A549 (cell line): Measurements from ENCODE around the gene TMEM120B. TPM values are rescaled to one million over a fixed set of nuclear protein-coding genes. Genes with fewer than 3 reads are reported as not detected.
"Not testable (repeated sequence)": the region's sequence is repeated elsewhere in the genome, so short reads cannot be mapped to it uniquely, and the experiment has no call there.

Source experiments
- ATAC-seq, 2 experiments: fragments of 200-7000 bp in 1 of 2; fragments of >200 bp in 1 of 2; cut with Nextera tagmentation in 1 of 2; cut with Tn5 transposase in 1 of 2; 3 replicates each; pipeline versions ENCODE4 v1.8.0 to v1.9.1; 2018 to 2020; ENCODE audit warnings: mild to moderate bottlenecking in 1 of 2, moderate library complexity in 1 of 2
- CTCF ChIA-PET: fragments of 300-600 bp; sonication (Branson Sonifier 250); formaldehyde crosslinking; extraction: SDS; loops from one replicate; lab custom pipeline; 2021; ENCODE audit warnings: antibody characterized with exemption, inconsistent platforms; lab: Yijun Ruan, JAX
- POLR2A ChIA-PET: fragments of 350-600 bp; formaldehyde crosslinking; extraction: SDS; loops from one replicate; lab custom pipeline; 2021; ENCODE audit warnings: antibody characterized with exemption, inconsistent platforms; lab: Yijun Ruan, JAX
- DNase-seq, 2 experiments: peaks; one replicate each; pipeline versions ENCODE4 v3.0.0 to v3.0.0-alpha.2; 2011 to 2016; ENCODE audit warnings: low read depth in 1 of 2, low spot score in 1 of 2
- FAIRE-seq: peaks from 2 replicates; lab custom pipeline; 2011; peaks lifted over from hg19 to GRCh38; lab: Jason Lieb, UNC
- H3K27ac ChIP-seq, 2 experiments: fragments of >200 bp; sonication (Bioruptor Twin); formaldehyde crosslinking; 3 replicates each; pipeline ENCODE4 v1.5.1; 2016 to 2017
- H3K4me1 ChIP-seq: fragments of >200 bp; sonication (Bioruptor Twin); formaldehyde crosslinking; 3 replicates; pipeline ENCODE4 v1.6.1; 2016
- H3K4me2 ChIP-seq: fragments of >200 bp; sonication (Bioruptor Twin); formaldehyde crosslinking; 3 replicates; pipeline ENCODE4 v1.6.1; 2016
- H3K4me3 ChIP-seq: fragments of >200 bp; sonication (Bioruptor Twin); formaldehyde crosslinking; 3 replicates; pipeline ENCODE4 v1.5.1; 2016
- H3K9me3 ChIP-seq: fragments of >200 bp; sonication (Bioruptor Twin); formaldehyde crosslinking; 3 replicates; pipeline ENCODE4 v1.6.1; 2016
- CBX2 ChIP-seq: fragments of 200-600 bp; sonication (generic); IDR thresholded peaks from 2 replicates; pipeline ENCODE4 v1.6.1; 2016; ENCODE audit warnings: low read depth, mild to moderate bottlenecking, borderline replicate concordance
- CBX8 ChIP-seq: fragments of 200-600 bp; sonication (generic); IDR thresholded peaks from 2 replicates; pipeline ENCODE4 v1.6.1; 2016
- EHMT2 ChIP-seq: fragments of 200-600 bp; sonication (generic); IDR thresholded peaks from 2 replicates; pipeline ENCODE4 v1.6.1; 2016; ENCODE audit warnings: antibody characterized with exemption, low read depth, mild to moderate bottlenecking, moderate library complexity
- HOXA7 ChIP-seq: fragments of 250-450 bp; sonication (Bioruptor Pico); IDR thresholded peaks from 2 replicates; pipeline ENCODE4 v1.5.0; 2020; ENCODE audit warnings: mild to moderate bottlenecking, moderate library complexity
- JUN ChIP-seq, 2 experiments: fragments of >200 bp; sonication (Bioruptor Twin); formaldehyde crosslinking; IDR thresholded peaks; 2 replicates in 1 of 2; 3 replicates in 1 of 2; pipeline ENCODE4 v1.6.1; 2016 to 2017
- JUNB ChIP-seq: fragments of >200 bp; sonication (Bioruptor Twin); formaldehyde crosslinking; IDR thresholded peaks from 2 replicates; pipeline ENCODE4 v1.6.1; 2016
- MYC ChIP-seq: IDR thresholded peaks from 2 replicates; pipeline ENCODE4 v1.6.1; 2012; ENCODE audit warnings: mild to moderate bottlenecking, inconsistent platforms, low read length, improper control_type of control experiment, borderline replicate concordance
- PHF8 ChIP-seq: fragments of 200-600 bp; sonication (generic); IDR thresholded peaks from 2 replicates; pipeline ENCODE4 v1.6.1; 2016; ENCODE audit warnings: low read depth, mild to moderate bottlenecking, antibody characterized with exemption, moderate library complexity, borderline replicate concordance
- POLR2A ChIP-seq: IDR thresholded peaks from 2 replicates; pipeline ENCODE4 v1.6.1; 2012; ENCODE audit warnings: mild to moderate bottlenecking, low read length
- RNF2 ChIP-seq: fragments of 200-600 bp; sonication (generic); IDR thresholded peaks from 2 replicates; pipeline ENCODE4 v1.6.1; 2016; ENCODE audit warnings: low read depth, mild to moderate bottlenecking, antibody characterized with exemption, moderate library complexity, borderline replicate concordance
- SMC3 ChIP-seq: fragments of >200 bp; sonication (Bioruptor Twin); formaldehyde crosslinking; IDR thresholded peaks from 3 replicates; pipeline ENCODE4 v1.6.1; 2018; ENCODE audit warnings: inconsistent platforms
- WGBS: methylation state at CpG from one replicate; pipeline ENCODE4 v1.1.6; 2017; ENCODE audit errors: missing lambda C conversion rate; 5-methylcytosine and 5-hydroxymethylcytosine counted together
- polyA minus RNA-seq: library from RNA; depleted of rRNA, polyadenylated mRNA; stranded (reverse); fragments of >200 nt; gene quantifications from 2 replicates; pipeline ENCODE4 v1.2.3, GENCODE V29; 2011; rRNA and poly(A)+ RNA removed
- polyA plus RNA-seq, 4 experiments: library from polyadenylated mRNA; depleted of rRNA in 3 of 4; stranded (reverse); fragments of >200 nt; fragmentation: RNase III in 1 of 4; extraction: RNeasy Plus Mini Kit Qiagen cat#74134 plus additional on column Dnase treatment in 1 of 4; gene quantifications; 2 replicates in 3 of 4; 3 replicates in 1 of 4; pipeline ENCODE4 v1.2.3, GENCODE V29; 2011 to 2017
- TF ChIP-seq, protein P1 (sequence below): fragments of >200 bp; sonication (Bioruptor Twin); formaldehyde crosslinking; IDR thresholded peaks from 3 replicates; pipeline ENCODE4 v1.5.1; 2016
- TF ChIP-seq, protein P2 (sequence below): fragments of >200 bp; sonication (Bioruptor Twin); formaldehyde crosslinking; IDR thresholded peaks from 3 replicates; pipeline ENCODE4 v1.6.1; 2016
- TF ChIP-seq, protein P3 (sequence below): IDR thresholded peaks from 2 replicates; pipeline ENCODE4 v1.6.1; 2012
- TF ChIP-seq, protein P4 (sequence below): IDR thresholded peaks from 2 replicates; pipeline ENCODE4 v1.6.1; 2012; ENCODE audit warnings: low read depth, borderline replicate concordance
- TF ChIP-seq, protein P5 (sequence below): IDR thresholded peaks from 2 replicates; pipeline ENCODE4 v1.6.1; 2012
- TF ChIP-seq, protein P6 (sequence below): fragments of >200 bp; sonication (Bioruptor Twin); formaldehyde crosslinking; IDR thresholded peaks from 2 replicates; pipeline ENCODE4 v1.6.1; 2016
- TF ChIP-seq, protein P7 (sequence below): fragments of 250-450 bp; sonication (Bioruptor Pico); IDR thresholded peaks from 2 replicates; pipeline ENCODE4 v1.5.0; 2020; ENCODE audit warnings: low read depth, mild to moderate bottlenecking, moderate library complexity

TMEM120B gene
- 13.2 and 18.2 TPM in 2 replicates for polyA plus RNA-seq (2011; rRNA removed)
- 19.7 and 26.1 TPM in 2 replicates for polyA plus RNA-seq (2012; cell fraction: cytosol; rRNA removed)
- 96.3 and 97.9 TPM in 2 replicates for polyA plus RNA-seq (2012; cell fraction: nucleus; rRNA removed)
- polyA plus RNA-seq (2017; fragmentation: RNase III; extraction: RNeasy Plus Mini Kit Qiagen cat#74134 plus additional on column Dnase treatment), result 10.2 to 10.6 TPM (median 10.2 TPM) in 3 replicates
- 30.9 and 31.1 TPM in 2 replicates for polyA minus RNA-seq

DNA sequence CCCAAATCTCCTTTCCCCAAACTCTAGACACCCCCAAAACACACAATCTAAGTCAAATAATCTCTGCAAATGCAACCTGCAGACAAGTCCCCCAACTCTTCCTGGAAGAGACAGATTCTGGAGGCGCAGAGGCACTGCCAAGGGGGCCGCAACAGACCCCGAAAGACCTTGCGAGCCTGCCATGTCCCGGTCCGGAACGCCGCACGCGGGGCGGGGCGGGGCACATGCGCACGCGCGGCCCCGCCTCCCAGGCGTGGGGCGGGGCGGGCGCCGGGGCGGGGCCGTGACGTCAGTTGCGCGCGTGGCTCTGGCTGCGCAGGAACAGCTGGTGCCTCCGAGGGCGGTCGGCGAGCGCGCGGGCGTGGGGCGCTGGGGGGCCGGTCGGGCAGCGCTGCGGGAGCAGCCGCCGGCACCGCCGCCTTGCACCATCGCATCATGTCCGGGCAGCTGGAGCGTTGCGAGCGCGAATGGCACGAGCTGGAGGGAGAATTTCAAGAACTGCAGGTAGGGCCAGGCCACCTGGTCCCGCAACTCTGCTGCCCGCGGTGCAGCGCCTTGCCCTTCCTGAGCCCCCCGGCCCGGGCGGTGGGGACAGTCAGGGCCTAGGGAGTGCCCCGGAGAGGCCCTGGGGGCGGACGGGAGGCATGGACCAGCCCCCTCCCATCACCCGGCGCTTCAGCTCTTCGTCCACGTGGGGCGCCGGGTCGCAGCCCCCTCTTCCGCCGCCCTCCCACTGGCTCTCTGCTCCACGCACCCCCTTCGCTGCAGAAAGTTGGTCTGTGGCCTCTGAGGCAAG, at the start of gene TMEM120B:
Gene TMEM120B (plus strand): TSS at position 292 of the 796 bp plus-strand sequence. CDS start 144 bp downstream, at position 436.
- ChIA-PET CTCF (interaction anchor here (0.6 to 5.0 kb wide), 19 partner anchors 8 to 240 kb away, joined by 3 to 50 read pairs (median 4); partner anchors contain the start of gene RHOF), POLR2A (interaction anchor here (0.7 to 1.5 kb wide), 4 partner anchors 36 to 90 kb away, joined by 3 to 4 read pairs (median 3); partner anchors contain the start of gene RHOF)
- 2% methylated on average over 29 of the region's 74 CpGs for WGBS
- DNase-seq, result peak; percentile 70 to 75
- Histone ChIP-seq H3K27ac (peak within 1 kb of the TSS; percentile 73 to 86), H3K4me2 (peak within 1 kb of the TSS; percentile 92), H3K4me1 (peaks cover 32% of the 10 kb centered on the region), H3K9me3 (no peaks in the 10 kb centered on the region), H3K4me3 (peak within 1 kb of the TSS; percentile 69)
- ATAC-seq, result peak; percentile 78 to 81
- FAIRE-seq, result no peak
- TF ChIP-seq, protein P1, sequence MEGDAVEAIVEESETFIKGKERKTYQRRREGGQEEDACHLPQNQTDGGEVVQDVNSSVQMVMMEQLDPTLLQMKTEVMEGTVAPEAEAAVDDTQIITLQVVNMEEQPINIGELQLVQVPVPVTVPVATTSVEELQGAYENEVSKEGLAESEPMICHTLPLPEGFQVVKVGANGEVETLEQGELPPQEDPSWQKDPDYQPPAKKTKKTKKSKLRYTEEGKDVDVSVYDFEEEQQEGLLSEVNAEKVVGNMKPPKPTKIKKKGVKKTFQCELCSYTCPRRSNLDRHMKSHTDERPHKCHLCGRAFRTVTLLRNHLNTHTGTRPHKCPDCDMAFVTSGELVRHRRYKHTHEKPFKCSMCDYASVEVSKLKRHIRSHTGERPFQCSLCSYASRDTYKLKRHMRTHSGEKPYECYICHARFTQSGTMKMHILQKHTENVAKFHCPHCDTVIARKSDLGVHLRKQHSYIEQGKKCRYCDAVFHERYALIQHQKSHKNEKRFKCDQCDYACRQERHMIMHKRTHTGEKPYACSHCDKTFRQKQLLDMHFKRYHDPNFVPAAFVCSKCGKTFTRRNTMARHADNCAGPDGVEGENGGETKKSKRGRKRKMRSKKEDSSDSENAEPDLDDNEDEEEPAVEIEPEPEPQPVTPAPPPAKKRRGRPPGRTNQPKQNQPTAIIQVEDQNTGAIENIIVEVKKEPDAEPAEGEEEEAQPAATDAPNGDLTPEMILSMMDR, result peak; percentile 11; the same call in 1 of the 3 replicates
- TF ChIP-seq RNF2 (no peak), PHF8 (peak; percentile 82; the same call in 1 of the 2 replicates), CBX2 (no peak), CBX8 (no peak), SMC3 (no peak), HOXA7 (no peak), JUNB (no peak), POLR2A (peak; percentile 97), JUN (IDR thresholded peaks at IDR 0.05) (peak; percentile 59 to 80; a peak in 3 of 5 replicates), MYC (peak; percentile 65)
- TF ChIP-seq, protein P2, sequence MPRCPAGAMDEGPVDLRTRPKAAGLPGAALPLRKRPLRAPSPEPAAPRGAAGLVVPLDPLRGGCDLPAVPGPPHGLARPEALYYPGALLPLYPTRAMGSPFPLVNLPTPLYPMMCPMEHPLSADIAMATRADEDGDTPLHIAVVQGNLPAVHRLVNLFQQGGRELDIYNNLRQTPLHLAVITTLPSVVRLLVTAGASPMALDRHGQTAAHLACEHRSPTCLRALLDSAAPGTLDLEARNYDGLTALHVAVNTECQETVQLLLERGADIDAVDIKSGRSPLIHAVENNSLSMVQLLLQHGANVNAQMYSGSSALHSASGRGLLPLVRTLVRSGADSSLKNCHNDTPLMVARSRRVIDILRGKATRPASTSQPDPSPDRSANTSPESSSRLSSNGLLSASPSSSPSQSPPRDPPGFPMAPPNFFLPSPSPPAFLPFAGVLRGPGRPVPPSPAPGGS, result peak; percentile 88; the same call in 2 of the 3 replicates
- TF ChIP-seq, protein P3, sequence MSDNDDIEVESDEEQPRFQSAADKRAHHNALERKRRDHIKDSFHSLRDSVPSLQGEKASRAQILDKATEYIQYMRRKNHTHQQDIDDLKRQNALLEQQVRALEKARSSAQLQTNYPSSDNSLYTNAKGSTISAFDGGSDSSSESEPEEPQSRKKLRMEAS, result peak; percentile 5; the same call in 1 of the 2 replicates
- TF ChIP-seq, protein P4, sequence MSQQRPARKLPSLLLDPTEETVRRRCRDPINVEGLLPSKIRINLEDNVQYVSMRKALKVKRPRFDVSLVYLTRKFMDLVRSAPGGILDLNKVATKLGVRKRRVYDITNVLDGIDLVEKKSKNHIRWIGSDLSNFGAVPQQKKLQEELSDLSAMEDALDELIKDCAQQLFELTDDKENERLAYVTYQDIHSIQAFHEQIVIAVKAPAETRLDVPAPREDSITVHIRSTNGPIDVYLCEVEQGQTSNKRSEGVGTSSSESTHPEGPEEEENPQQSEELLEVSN, result peak; percentile 13; the same call in 1 of the 2 replicates
- TF ChIP-seq, protein P5, sequence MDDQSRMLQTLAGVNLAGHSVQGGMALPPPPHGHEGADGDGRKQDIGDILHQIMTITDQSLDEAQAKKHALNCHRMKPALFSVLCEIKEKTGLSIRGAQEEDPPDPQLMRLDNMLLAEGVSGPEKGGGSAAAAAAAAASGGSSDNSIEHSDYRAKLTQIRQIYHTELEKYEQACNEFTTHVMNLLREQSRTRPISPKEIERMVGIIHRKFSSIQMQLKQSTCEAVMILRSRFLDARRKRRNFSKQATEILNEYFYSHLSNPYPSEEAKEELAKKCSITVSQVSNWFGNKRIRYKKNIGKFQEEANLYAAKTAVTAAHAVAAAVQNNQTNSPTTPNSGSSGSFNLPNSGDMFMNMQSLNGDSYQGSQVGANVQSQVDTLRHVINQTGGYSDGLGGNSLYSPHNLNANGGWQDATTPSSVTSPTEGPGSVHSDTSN, result peak; percentile 69; the same call in 1 of the 2 replicates
- TF ChIP-seq, protein P6, sequence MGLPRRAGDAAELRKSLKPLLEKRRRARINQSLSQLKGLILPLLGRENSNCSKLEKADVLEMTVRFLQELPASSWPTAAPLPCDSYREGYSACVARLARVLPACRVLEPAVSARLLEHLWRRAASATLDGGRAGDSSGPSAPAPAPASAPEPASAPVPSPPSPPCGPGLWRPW, result no peak

DNA sequence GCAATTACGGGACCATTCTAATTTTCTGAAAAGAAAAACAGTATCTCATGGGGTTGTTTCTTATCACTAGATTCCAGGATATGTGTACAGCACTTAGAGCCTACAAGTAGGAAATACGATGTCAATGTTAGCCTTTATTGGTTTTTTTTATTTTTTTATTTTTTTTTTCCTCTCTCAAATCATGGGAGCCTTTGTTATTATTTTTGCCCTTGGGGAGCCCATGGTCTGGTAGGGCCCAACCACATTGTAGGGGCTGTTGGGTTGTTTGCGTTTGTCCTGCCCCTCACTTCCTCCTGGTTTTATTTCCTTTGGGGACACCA, 49.0 kb upstream of the TMEM120B start:
- H3K4me3 ChIP-seq, result no peak overlapping the region
- no peak for TF ChIP-seq EHMT2
- TF ChIP-seq, protein P7, sequence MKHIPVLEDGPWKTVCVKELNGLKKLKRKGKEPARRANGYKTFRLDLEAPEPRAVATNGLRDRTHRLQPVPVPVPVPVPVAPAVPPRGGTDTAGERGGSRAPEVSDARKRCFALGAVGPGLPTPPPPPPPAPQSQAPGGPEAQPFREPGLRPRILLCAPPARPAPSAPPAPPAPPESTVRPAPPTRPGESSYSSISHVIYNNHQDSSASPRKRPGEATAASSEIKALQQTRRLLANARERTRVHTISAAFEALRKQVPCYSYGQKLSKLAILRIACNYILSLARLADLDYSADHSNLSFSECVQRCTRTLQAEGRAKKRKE (CRISPR knock-in tag), result no peak
- TF ChIP-seq, all 56 proteins: peak for 0
- ATAC-seq, result no peak
- ChIA-PET CTCF (no interaction called here), POLR2A (no interaction called here)
- Histone ChIP-seq H3K4me2 (no peak overlapping the region), H3K4me1 (no peaks in the 10 kb centered on the region), H3K9me3 (no peaks in the 10 kb centered on the region), H3K27ac (no peak overlapping the region)
- 81% methylated on average over 3 of the region's 3 CpGs for WGBS
- DNase-seq, result no peak
- no peak for FAIRE-seq

DNA sequence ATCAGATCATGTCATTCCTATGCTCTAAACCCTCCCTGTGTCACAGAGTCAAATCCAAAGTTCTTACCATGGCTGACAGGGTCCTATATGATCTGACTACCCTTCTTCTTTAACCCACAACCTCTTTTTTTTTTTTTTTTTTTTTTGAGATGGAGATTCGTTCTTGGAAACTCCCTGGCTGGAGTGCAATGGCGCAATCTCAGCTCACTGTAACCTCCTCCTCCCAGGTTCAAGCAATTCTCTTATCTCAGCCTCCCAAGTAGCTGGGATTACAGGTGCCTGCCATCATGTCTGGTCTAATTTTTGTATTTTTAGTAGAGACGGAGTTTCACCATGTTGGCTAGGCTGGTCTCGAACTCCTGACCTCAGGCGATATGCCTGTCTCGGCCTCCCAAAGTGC, 45.7 kb upstream of the TMEM120B start:
- H3K27ac ChIP-seq, H3K9me3 ChIP-seq, FAIRE-seq, ATAC-seq, H3K4me3 ChIP-seq, DNase-seq, POLR2A ChIA-PET, H3K4me1 ChIP-seq, H3K4me2 ChIP-seq: not testable (repeated sequence)
- CTCF ChIA-PET, result interaction anchor here (0.6 to 5.1 kb wide), 6 partner anchors 15 to 166 kb away, joined by 3 to 30 read pairs (median 4); no protein-coding TSS in a partner anchor
- WGBS, result 87% methylated on average over 6 of the region's 6 CpGs
